CMK (cell line): ENCODE measurements around the gene CACNG8.
"Not testable (repeated sequence)": the region's sequence is repeated elsewhere in the genome, so short reads cannot be mapped to it uniquely, and the experiment has no call there.

ENCODE experiments used
- DNase-seq: peaks from one replicate; pipeline ENCODE4 v3.0.0-alpha.2; 2010; ENCODE audit warnings: low read depth

The CACNG8 gene

GRCh38 chr19:54035215-54036178 lies 72.8 kb downstream of the CACNG8 start:
- no peak for DNase-seq

- DNase-seq = not testable (repeated sequence)
Observed at GRCh38 chr19:54036542-54036941, 73.8 kb downstream of the CACNG8 start.
